ENCODE results near the gene GOSR1. TPM values are rescaled to one million over a fixed set of nuclear protein-coding genes. Genes with fewer than 3 reads are reported as not detected.

The GOSR1 gene
- total RNA-seq, 1 experiment from 2014 or later = 43.7 TPM

GRCh38 chr17:30514895-30515596, 37.8 kb downstream of the GOSR1 start:
- CTCF ChIA-PET = interaction anchor here (0.6 kb wide), 1 partner anchor 80 kb away, joined by 4 read pairs; no protein-coding TSS in a partner anchor
- H3F3A ChIP-seq (ENCODE audit: insufficient read depth, low read depth) = peaks cover 8% of the 10 kb centered on the region

GRCh38 chr17:30517786-30518185, 40.6 kb downstream of the GOSR1 start:
- H3K27ac ChIP-seq = no peak overlapping the region
- H3K4me2 ChIP-seq = no peak overlapping the region
- no peaks in the 10 kb centered on the region for H3K9me3 ChIP-seq (ENCODE audit: insufficient read depth, low read depth)
- no TSS peak for BruUV-seq (replicated peaks)
- peaks cover 6% of the 10 kb centered on the region for H3F3A ChIP-seq (ENCODE audit: insufficient read depth, low read depth)
- ChIA-PET POLR2A (ENCODE audit: unreplicated experiment) (interaction anchor here (0.7 kb wide), 1 partner anchor 112 kb away, joined by 6 read pairs; no protein-coding TSS in a partner anchor), CTCF (no interaction called here)
- no peaks in the 10 kb centered on the region for H4K20me1 ChIP-seq (ENCODE audit: insufficient read depth)
- no peak overlapping the region for H3K4me3 ChIP-seq
- intact Hi-C loops (cut with micrococcal nuclease; ENCODE audit: unreplicated experiment) = no loop called here
- peaks cover 9% of the 10 kb centered on the region for H3K36me3 ChIP-seq (ENCODE audit: low read depth)
- H3K79me2 ChIP-seq (ENCODE audit: low read depth) = no peaks in the 10 kb centered on the region
- TF ChIP-seq, protein P1, sequence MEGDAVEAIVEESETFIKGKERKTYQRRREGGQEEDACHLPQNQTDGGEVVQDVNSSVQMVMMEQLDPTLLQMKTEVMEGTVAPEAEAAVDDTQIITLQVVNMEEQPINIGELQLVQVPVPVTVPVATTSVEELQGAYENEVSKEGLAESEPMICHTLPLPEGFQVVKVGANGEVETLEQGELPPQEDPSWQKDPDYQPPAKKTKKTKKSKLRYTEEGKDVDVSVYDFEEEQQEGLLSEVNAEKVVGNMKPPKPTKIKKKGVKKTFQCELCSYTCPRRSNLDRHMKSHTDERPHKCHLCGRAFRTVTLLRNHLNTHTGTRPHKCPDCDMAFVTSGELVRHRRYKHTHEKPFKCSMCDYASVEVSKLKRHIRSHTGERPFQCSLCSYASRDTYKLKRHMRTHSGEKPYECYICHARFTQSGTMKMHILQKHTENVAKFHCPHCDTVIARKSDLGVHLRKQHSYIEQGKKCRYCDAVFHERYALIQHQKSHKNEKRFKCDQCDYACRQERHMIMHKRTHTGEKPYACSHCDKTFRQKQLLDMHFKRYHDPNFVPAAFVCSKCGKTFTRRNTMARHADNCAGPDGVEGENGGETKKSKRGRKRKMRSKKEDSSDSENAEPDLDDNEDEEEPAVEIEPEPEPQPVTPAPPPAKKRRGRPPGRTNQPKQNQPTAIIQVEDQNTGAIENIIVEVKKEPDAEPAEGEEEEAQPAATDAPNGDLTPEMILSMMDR (conservative IDR thresholded peaks at IDR 0.05) = no peak
- TF ChIP-seq EZH2 (IDR thresholded peaks at IDR 0.05; ENCODE audit: low read depth) = no peak
- H3K9me2 ChIP-seq (ENCODE audit: insufficient read depth) = no peaks in the 10 kb centered on the region
- H3K4me1 ChIP-seq (replicated peaks; ENCODE audit: insufficient read depth) = no peaks in the 10 kb centered on the region
- no peaks in the 10 kb centered on the region for H3K27me3 ChIP-seq (ENCODE audit: insufficient read depth, low read depth)
- no peak for DNase-seq
- no peak overlapping the region for H2AFZ ChIP-seq

More at GRCh38 chr17:30514895-30515596, 37.8 kb downstream of the GOSR1 start:
- DNase-seq = no peak
- H3K4me3 ChIP-seq = no peak overlapping the region
- no peaks in the 10 kb centered on the region for H3K79me2 ChIP-seq (ENCODE audit: low read depth)
- H3K36me3 ChIP-seq (ENCODE audit: low read depth) = peaks cover 9% of the 10 kb centered on the region; the same call in 1 of the 2 replicates
- H3K27ac ChIP-seq = no peak overlapping the region
- intact Hi-C loops (cut with micrococcal nuclease; ENCODE audit: unreplicated experiment) = no loop called here
- no peak overlapping the region for H3K4me2 ChIP-seq
- H3K9me3 ChIP-seq (ENCODE audit: insufficient read depth, low read depth) = no peaks in the 10 kb centered on the region
- POLR2A ChIA-PET (ENCODE audit: unreplicated experiment) = interaction anchor here (0.7 kb wide), 1 partner anchor 359 kb away, joined by 4 read pairs; no protein-coding TSS in a partner anchor
- H2AFZ ChIP-seq = no peak overlapping the region
- no peaks in the 10 kb centered on the region for H3K4me1 ChIP-seq (replicated peaks; ENCODE audit: insufficient read depth)
- no peaks in the 10 kb centered on the region for H3K27me3 ChIP-seq (ENCODE audit: insufficient read depth, low read depth)
- no TSS peak for BruUV-seq (replicated peaks)
- no peaks in the 10 kb centered on the region for H4K20me1 ChIP-seq (ENCODE audit: insufficient read depth)
- no peak for TF ChIP-seq EZH2 (IDR thresholded peaks at IDR 0.05; ENCODE audit: low read depth)
- TF ChIP-seq, protein P1 (conservative IDR thresholded peaks at IDR 0.05) = no peak
- no peaks in the 10 kb centered on the region for H3K9me2 ChIP-seq (ENCODE audit: insufficient read depth)

DNA sequence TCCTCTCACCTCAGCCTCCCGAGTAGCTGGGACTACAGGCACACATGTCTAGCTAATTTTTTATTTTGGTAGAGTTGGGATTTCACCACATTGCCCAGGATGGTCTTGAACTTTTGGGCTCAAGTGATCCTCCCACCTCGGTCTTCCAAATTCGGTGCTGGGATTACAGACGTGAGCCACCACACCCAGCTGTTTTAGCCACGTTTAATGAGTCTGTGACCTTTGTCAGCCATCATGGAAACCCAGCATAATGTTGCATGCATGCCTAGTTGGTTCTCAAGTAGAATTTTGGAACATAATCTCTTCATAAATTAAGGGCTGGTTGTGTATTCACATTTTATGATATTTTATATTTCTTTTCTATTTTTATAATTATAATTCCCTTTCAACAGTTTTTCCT, 42.0 kb downstream of the GOSR1 start:
- Histone ChIP-seq H3K27ac (no peak overlapping the region), H3K27me3 (ENCODE audit: insufficient read depth, low read depth) (no peaks in the 10 kb centered on the region), H3F3A (ENCODE audit: insufficient read depth, low read depth) (peaks cover 5% of the 10 kb centered on the region; the same call in 1 of the 2 replicates), H2AFZ (no peak overlapping the region), H3K36me3 (ENCODE audit: low read depth) (peaks cover 9% of the 10 kb centered on the region), H3K4me3 (no peak overlapping the region), H3K4me2 (no peak overlapping the region), H3K9me3 (ENCODE audit: insufficient read depth, low read depth) (no peaks in the 10 kb centered on the region), H4K20me1 (ENCODE audit: insufficient read depth) (no peaks in the 10 kb centered on the region), H3K4me1 (replicated peaks; ENCODE audit: insufficient read depth) (no peaks in the 10 kb centered on the region), H3K79me2 (ENCODE audit: low read depth) (no peaks in the 10 kb centered on the region), H3K9me2 (ENCODE audit: insufficient read depth) (no peaks in the 10 kb centered on the region)
- DNase-seq = no peak
- POLR2A ChIA-PET (ENCODE audit: unreplicated experiment) = no interaction called here
- CTCF ChIA-PET = no interaction called here
- intact Hi-C loops (cut with micrococcal nuclease; ENCODE audit: unreplicated experiment) = no loop called here
- no peak for TF ChIP-seq EZH2 (IDR thresholded peaks at IDR 0.05; ENCODE audit: low read depth)
- TF ChIP-seq, protein P1 (conservative IDR thresholded peaks at IDR 0.05) = no peak
- BruUV-seq (replicated peaks) = no TSS peak
